Suprapubic skin (tissue), 4 donors: ENCODE data around the gene MYO7A. TPM values are rescaled to one million over a fixed set of nuclear protein-coding genes. Genes with fewer than 3 reads are reported as not detected.

ENCODE experiments used
- DNase-seq, 2 donors: peaks; one replicate each; pipeline ENCODE4 v3.0.0-alpha.2; 2019; ENCODE audit warnings: low spot score in 2 of 2
- H3K27ac ChIP-seq: fragments of 200-600 bp; sonication (generic); one replicate; pipeline ENCODE4 v1.5.1; 2019
- H3K27me3 ChIP-seq: fragments of 200-600 bp; sonication (generic); one replicate; pipeline ENCODE4 v1.5.1; 2019
- H3K36me3 ChIP-seq: fragments of 200-600 bp; sonication (generic); one replicate; pipeline ENCODE4 v1.5.1; 2019
- H3K4me1 ChIP-seq: fragments of 200-600 bp; sonication (generic); one replicate; pipeline ENCODE4 v1.5.1; 2019
- H3K4me3 ChIP-seq: fragments of 200-600 bp; sonication (generic); one replicate; pipeline ENCODE4 v1.5.1; 2019; ENCODE audit warnings: mild to moderate bottlenecking
- H3K9me3 ChIP-seq: fragments of 200-600 bp; sonication (generic); one replicate; pipeline ENCODE4 v1.5.1; 2019
- CTCF ChIP-seq, 2 donors: fragments of 200-600 bp in 1 of 2; fragments of 450-650 bp in 1 of 2; sonication (generic) in 1 of 2; IDR thresholded peaks; one replicate each; pipeline ENCODE4 v1.5.1; 2016 to 2019; ENCODE audit warnings: antibody characterized with exemption in 2 of 2, mild to moderate bottlenecking in 1 of 2, moderate library complexity in 1 of 2
- EP300 ChIP-seq: sonication (generic); formaldehyde crosslinking; IDR thresholded peaks from one replicate; pipeline ENCODE4 v1.6.1; 2017; ENCODE audit warnings: antibody characterized with exemption
- POLR2A ChIP-seq, 2 donors: fragments of 450-650 bp; IDR thresholded peaks; one replicate each; pipeline ENCODE4 v1.6.1; 2017; ENCODE audit warnings: antibody characterized with exemption in 2 of 2, mild to moderate bottlenecking in 2 of 2, moderate library complexity in 2 of 2
- POLR2AphosphoS5 ChIP-seq, 3 donors: sonication (generic); formaldehyde crosslinking; IDR thresholded peaks; one replicate each; pipeline ENCODE4 v1.6.1; 2017; ENCODE audit warnings: antibody characterized with exemption in 3 of 3
- WGBS: methylation state at CpG from one replicate; pipeline ENCODE4 v1.1.5; 2018; 5-methylcytosine and 5-hydroxymethylcytosine counted together
- total RNA-seq, 4 donors: library from RNA; depleted of rRNA; stranded (reverse); fragments of >200 nt; gene quantifications; one replicate each; pipeline ENCODE4 v1.1.0, GENCODE V29; 2016

Gene MYO7A
- total RNA-seq, 4 donors from 2014 or later = 0.34 to 2.4 (median 2.0) TPM

GRCh38 chr11:77259641-77260040 is 131.6 kb downstream of the MYO7A start:
- H3K4me1 ChIP-seq = no peaks in the 10 kb centered on the region
- no peaks in the 10 kb centered on the region for H3K36me3 ChIP-seq
- TF ChIP-seq CTCF (IDR thresholded peaks at IDR 0.05) (no peak), POLR2A (IDR thresholded peaks at IDR 0.05) (no peak), EP300 (no peak), POLR2AphosphoS5 (IDR thresholded peaks at IDR 0.05) (no peak)
- 73% methylated on average over 2 of the region's 2 CpGs for WGBS
- peaks cover 9% of the 10 kb centered on the region for H3K9me3 ChIP-seq
- H3K27me3 ChIP-seq = no peaks in the 10 kb centered on the region
- no peak overlapping the region for H3K27ac ChIP-seq
- DNase-seq = no peak
- H3K4me3 ChIP-seq = no peak overlapping the region

GRCh38 chr11:77262803-77263202 is 134.8 kb downstream of the MYO7A start:
- H3K27ac ChIP-seq = no peak overlapping the region
- no peaks in the 10 kb centered on the region for H3K27me3 ChIP-seq
- DNase-seq = no peak
- H3K36me3 ChIP-seq = no peaks in the 10 kb centered on the region
- no peak overlapping the region for H3K4me3 ChIP-seq
- TF ChIP-seq POLR2AphosphoS5 (IDR thresholded peaks at IDR 0.05) (no peak), POLR2A (IDR thresholded peaks at IDR 0.05) (no peak), EP300 (no peak), CTCF (IDR thresholded peaks at IDR 0.05) (no peak)
- no peaks in the 10 kb centered on the region for H3K4me1 ChIP-seq
- H3K9me3 ChIP-seq = peaks cover 9% of the 10 kb centered on the region

Other genes with a start within 250 kb of the MYO7A start
- not detected for gene B3GNT6, start 93.8 kb upstream of the MYO7A start, total RNA-seq
- 1 to 10 TPM in 3 of 4 donors, under 1 TPM in 1; 0.87 to 2.0 (median 1.1) TPM for gene CAPN5, start 61.3 kb upstream of the MYO7A start, total RNA-seq
- 1 to 10 TPM in 1 of 4 donors, not detected in 3; 9.6 TPM for gene OMP, start 25.4 kb upstream of the MYO7A start, total RNA-seq
- gene GDPD4, start 173.4 kb downstream of the MYO7A start, total RNA-seq = not detected